ENCODE measurements around the gene TMEM163. TPM values are rescaled to one million over a fixed set of nuclear protein-coding genes. Genes with fewer than 3 reads are reported as not detected.

The TMEM163 gene
- total and polyA plus RNA-seq, 2 of the 13 experiments (the other 11 are each of a cell fraction or from before 2014, with no cell fraction given) = 0.05 TPM; not detected in 1

DNA sequence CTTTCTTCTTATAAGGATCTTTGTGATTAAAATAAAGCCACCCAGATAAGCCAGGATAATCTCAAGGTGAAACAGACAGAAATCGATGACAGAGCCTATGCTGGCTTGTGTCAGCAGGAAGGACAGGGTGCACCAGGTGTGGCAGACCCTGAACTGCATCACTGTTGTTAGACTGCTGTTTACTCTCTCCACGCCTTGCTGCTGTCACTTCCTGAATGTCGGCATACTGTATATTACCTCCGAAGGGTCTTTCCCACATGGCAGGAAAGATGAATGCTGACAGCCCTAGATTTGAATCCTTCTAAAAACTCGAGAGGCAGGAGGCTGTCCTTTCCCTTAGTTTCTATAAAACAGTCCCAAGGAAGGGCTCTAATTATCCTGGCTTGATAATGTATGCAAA is 18.9 kb upstream of the TMEM163 start:
- DNase-seq (ENCODE audit: low spot score) (no peak), ATAC-seq (peak; percentile 73), FAIRE-seq (no peak)
- ChIA-PET CTCF (ENCODE audit: low intra/inter-chr PET ratio, low total read pairs) (no interaction called here), POLR2A (no interaction called here)
- Histone ChIP-seq H3K79me2 (ENCODE audit: insufficient read depth, low read length) (no peaks in the 10 kb centered on the region), H3K27ac (ENCODE audit: extremely low read length, insufficient read depth, low read length) (no peak overlapping the region), H3K27me3 (ENCODE audit: control insufficient read depth in 1 of 2, insufficient read depth in 2 of 2, low read length in 2 of 2) (0 out of 5 replicates have a peak, but pooled peaks cover 0 to 9% of the 10 kb centered on the region in 2 experiments), H3K4me3 (replicated peaks in 1 of 3; ENCODE audit: insufficient read depth in 1 of 3, low read depth in 2 of 3, low read length in 3 of 3) (no peak overlapping the region), H4K20me1 (ENCODE audit: insufficient read depth, low read length) (no peaks in the 10 kb centered on the region), H3K9ac (ENCODE audit: insufficient read depth, low read depth, low read length) (no peak overlapping the region), H3K36me3 (replicated peaks in 1 of 2; ENCODE audit: control insufficient read depth in 1 of 2, insufficient read depth in 2 of 2, low read length in 2 of 2) (no peaks in the 10 kb centered on the region), H3K4me2 (ENCODE audit: low read depth, low read length) (no peak overlapping the region), H3K4me1 (ENCODE audit: insufficient read depth, low read length) (no peaks in the 10 kb centered on the region), H3K9me3 (ENCODE audit: low read length) (no peaks in the 10 kb centered on the region), H2AFZ (ENCODE audit: low read length) (no peak overlapping the region)
- intact Hi-C loops (cut with micrococcal nuclease; ENCODE audit: unreplicated experiment) (no loop called here), in situ Hi-C loops (cut with HindIII; ENCODE audit: extremely low pct_ligation_motif_present, low pct_unique_long_range_greater_than_20kb) (no loop called here)
- 5% methylated on average over 5 of the region's 5 CpGs for WGBS (ENCODE audit: low lambda C conversion rate)
- BruUV-seq (replicated peaks) = no TSS peak
- TF ChIP-seq FOXJ3 (CRISPR knock-in tag; IDR thresholded peaks at IDR 0.05; ENCODE audit: borderline replicate concordance) (no peak), ETV5 (CRISPR knock-in tag; IDR thresholded peaks at IDR 0.05; ENCODE audit: borderline replicate concordance) (peak; percentile 50; the same call in 1 of the 2 replicates), SIN3B (IDR thresholded peaks at IDR 0.05; ENCODE audit: low read length) (no peak), IKZF1 (IDR thresholded peaks at IDR 0.05) (no peak), GZF1 (CRISPR knock-in tag; IDR thresholded peaks at IDR 0.05) (no peak), GABPA (IDR thresholded peaks at IDR 0.05; ENCODE audit: low read depth, low read length) (no peak), GABPA (CRISPR knock-in tag; IDR thresholded peaks at IDR 0.05; ENCODE audit: low read depth) (peak; percentile 31; the same call in 1 of the 2 replicates), MEIS2 (CRISPR knock-in tag; IDR thresholded peaks at IDR 0.05) (no peak), ZNF816 (CRISPR knock-in tag; IDR thresholded peaks at IDR 0.05; ENCODE audit: borderline replicate concordance) (no peak), ZKSCAN5 (CRISPR knock-in tag; IDR thresholded peaks at IDR 0.05) (peak; percentile 84; the same call in 1 of the 2 replicates), HNRNPUL1 (IDR thresholded peaks at IDR 0.05; ENCODE audit: low read depth, low read length) (no peak), DMAP1 (CRISPR knock-in tag; IDR thresholded peaks at IDR 0.05) (no peak), GPN1 (CRISPR knock-in tag; IDR thresholded peaks at IDR 0.05; ENCODE audit: borderline replicate concordance) (no peak), EHMT2 (IDR thresholded peaks at IDR 0.05; ENCODE audit: borderline replicate concordance, low read depth, low read length) (no peak), RBAK (CRISPR knock-in tag; IDR thresholded peaks at IDR 0.05) (no peak), ZNF276 (CRISPR knock-in tag; IDR thresholded peaks at IDR 0.05; ENCODE audit: low read depth) (no peak)
- TF ChIP-seq, protein P1, sequence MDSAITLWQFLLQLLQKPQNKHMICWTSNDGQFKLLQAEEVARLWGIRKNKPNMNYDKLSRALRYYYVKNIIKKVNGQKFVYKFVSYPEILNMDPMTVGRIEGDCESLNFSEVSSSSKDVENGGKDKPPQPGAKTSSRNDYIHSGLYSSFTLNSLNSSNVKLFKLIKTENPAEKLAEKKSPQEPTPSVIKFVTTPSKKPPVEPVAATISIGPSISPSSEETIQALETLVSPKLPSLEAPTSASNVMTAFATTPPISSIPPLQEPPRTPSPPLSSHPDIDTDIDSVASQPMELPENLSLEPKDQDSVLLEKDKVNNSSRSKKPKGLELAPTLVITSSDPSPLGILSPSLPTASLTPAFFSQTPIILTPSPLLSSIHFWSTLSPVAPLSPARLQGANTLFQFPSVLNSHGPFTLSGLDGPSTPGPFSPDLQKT (CRISPR knock-in tag; IDR thresholded peaks at IDR 0.05; ENCODE audit: borderline replicate concordance) = no peak
- TF ChIP-seq, protein P2, sequence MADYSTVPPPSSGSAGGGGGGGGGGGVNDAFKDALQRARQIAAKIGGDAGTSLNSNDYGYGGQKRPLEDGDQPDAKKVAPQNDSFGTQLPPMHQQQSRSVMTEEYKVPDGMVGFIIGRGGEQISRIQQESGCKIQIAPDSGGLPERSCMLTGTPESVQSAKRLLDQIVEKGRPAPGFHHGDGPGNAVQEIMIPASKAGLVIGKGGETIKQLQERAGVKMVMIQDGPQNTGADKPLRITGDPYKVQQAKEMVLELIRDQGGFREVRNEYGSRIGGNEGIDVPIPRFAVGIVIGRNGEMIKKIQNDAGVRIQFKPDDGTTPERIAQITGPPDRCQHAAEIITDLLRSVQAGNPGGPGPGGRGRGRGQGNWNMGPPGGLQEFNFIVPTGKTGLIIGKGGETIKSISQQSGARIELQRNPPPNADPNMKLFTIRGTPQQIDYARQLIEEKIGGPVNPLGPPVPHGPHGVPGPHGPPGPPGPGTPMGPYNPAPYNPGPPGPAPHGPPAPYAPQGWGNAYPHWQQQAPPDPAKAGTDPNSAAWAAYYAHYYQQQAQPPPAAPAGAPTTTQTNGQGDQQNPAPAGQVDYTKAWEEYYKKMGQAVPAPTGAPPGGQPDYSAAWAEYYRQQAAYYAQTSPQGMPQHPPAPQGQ (CRISPR knock-in tag; IDR thresholded peaks at IDR 0.05; ENCODE audit: borderline replicate concordance) = no peak

All from HepG2 (cell line).